ENCODE results near the gene TNIP3.
"Not testable (repeated sequence)": the region's sequence is repeated elsewhere in the genome, so short reads cannot be mapped to it uniquely, and the experiment has no call there.

Gene TNIP3

GRCh38 chr4:121182296-121182695 is 18.2 kb upstream of the TNIP3 start:
- Mint-ChIP-seq H3K4me1 (no peaks in the 10 kb centered on the region), H3K27me3 (ENCODE audit: low read depth) (no peaks in the 10 kb centered on the region), H3K36me3 (ENCODE audit: low read depth) (no peaks in the 10 kb centered on the region), H3K27ac (peak overlapping the region; percentile 14 to 87 (median 83)), H3K4me3 (no peak overlapping the region), H3K9me3 (peaks cover 4% of the 10 kb centered on the region)
- TF ChIP-seq, protein P1, sequence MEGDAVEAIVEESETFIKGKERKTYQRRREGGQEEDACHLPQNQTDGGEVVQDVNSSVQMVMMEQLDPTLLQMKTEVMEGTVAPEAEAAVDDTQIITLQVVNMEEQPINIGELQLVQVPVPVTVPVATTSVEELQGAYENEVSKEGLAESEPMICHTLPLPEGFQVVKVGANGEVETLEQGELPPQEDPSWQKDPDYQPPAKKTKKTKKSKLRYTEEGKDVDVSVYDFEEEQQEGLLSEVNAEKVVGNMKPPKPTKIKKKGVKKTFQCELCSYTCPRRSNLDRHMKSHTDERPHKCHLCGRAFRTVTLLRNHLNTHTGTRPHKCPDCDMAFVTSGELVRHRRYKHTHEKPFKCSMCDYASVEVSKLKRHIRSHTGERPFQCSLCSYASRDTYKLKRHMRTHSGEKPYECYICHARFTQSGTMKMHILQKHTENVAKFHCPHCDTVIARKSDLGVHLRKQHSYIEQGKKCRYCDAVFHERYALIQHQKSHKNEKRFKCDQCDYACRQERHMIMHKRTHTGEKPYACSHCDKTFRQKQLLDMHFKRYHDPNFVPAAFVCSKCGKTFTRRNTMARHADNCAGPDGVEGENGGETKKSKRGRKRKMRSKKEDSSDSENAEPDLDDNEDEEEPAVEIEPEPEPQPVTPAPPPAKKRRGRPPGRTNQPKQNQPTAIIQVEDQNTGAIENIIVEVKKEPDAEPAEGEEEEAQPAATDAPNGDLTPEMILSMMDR (IDR thresholded peaks at IDR 0.05; ENCODE audit: unreplicated experiment in 3 of 3) = no peak

DNA sequence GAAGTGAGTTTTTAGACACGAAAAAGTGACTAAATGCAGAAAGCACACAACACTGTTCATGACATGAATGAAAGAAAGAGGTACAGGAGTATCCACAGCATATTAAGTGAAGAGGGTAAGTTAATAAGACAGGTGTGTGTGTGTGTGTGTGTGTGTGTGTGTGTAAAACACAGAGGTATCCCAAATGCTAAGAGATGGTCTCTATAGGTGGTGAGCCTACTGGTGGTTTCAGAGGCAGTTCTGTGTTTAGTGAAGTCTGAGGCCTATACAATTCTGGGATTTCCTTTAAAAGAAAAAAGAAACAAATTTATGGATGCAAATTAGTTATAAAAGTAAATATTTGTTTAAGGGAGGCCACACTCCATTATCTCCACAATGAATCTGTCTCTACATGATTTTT is 17.4 kb upstream of the TNIP3 start:
- TF ChIP-seq, protein P1 (IDR thresholded peaks at IDR 0.05; ENCODE audit: unreplicated experiment in 3 of 3) = no peak
- Mint-ChIP-seq H3K27ac (no peak overlapping the region), H3K27me3 (ENCODE audit: low read depth) (no peaks in the 10 kb centered on the region), H3K4me3 (no peak overlapping the region), H3K4me1 (no peaks in the 10 kb centered on the region), H3K36me3 (ENCODE audit: low read depth) (no peaks in the 10 kb centered on the region), H3K9me3 (peaks cover 4% of the 10 kb centered on the region)

DNA sequence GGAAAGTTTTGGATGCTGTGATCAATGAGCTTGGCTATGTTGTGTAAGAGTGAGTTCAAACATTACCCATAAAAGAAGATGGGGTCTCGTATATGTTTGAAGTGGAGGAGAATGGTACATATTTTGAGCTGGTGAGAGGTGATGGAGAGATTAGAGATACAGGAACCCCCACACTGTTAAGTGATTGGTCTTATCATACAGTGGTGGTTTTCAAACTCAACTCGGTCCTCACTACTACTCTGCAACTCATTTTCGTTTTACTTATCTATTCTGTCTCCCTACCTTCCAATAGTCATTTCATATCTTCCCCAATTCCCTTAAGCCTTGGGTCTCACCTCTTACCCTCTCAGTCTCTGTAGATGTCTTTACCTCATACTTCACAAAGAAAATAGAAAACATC is 16.4 kb upstream of the TNIP3 start:
- no peaks in the 10 kb centered on the region for H3K4me1 Mint-ChIP-seq

GRCh38 chr4:121177246-121178137 is 13.4 kb upstream of the TNIP3 start:
- H3K27me3 Mint-ChIP-seq (ENCODE audit: low read depth) = peaks cover 4% of the 10 kb centered on the region
- TF ChIP-seq, protein P1 (IDR thresholded peaks at IDR 0.05; ENCODE audit: unreplicated experiment in 3 of 3) = no peak
- H3K36me3 Mint-ChIP-seq (ENCODE audit: low read depth) = no peaks in the 10 kb centered on the region
- H3K4me3 Mint-ChIP-seq = no peak overlapping the region
- H3K27ac Mint-ChIP-seq = no peak overlapping the region
- H3K9me3 Mint-ChIP-seq = no peaks in the 10 kb centered on the region
- H3K4me1 Mint-ChIP-seq = no peaks in the 10 kb centered on the region

More for the DNA sequence above, 16.4 kb upstream of the TNIP3 start:
- Mint-ChIP-seq H3K4me3 (no peak overlapping the region), H3K27me3 (ENCODE audit: low read depth) (no peaks in the 10 kb centered on the region), H3K27ac (no peak overlapping the region), H3K9me3 (peaks cover 4% of the 10 kb centered on the region), H3K36me3 (ENCODE audit: low read depth) (no peaks in the 10 kb centered on the region)
- TF ChIP-seq, protein P1 (IDR thresholded peaks at IDR 0.05; ENCODE audit: unreplicated experiment in 3 of 3) = no peak

DNA sequence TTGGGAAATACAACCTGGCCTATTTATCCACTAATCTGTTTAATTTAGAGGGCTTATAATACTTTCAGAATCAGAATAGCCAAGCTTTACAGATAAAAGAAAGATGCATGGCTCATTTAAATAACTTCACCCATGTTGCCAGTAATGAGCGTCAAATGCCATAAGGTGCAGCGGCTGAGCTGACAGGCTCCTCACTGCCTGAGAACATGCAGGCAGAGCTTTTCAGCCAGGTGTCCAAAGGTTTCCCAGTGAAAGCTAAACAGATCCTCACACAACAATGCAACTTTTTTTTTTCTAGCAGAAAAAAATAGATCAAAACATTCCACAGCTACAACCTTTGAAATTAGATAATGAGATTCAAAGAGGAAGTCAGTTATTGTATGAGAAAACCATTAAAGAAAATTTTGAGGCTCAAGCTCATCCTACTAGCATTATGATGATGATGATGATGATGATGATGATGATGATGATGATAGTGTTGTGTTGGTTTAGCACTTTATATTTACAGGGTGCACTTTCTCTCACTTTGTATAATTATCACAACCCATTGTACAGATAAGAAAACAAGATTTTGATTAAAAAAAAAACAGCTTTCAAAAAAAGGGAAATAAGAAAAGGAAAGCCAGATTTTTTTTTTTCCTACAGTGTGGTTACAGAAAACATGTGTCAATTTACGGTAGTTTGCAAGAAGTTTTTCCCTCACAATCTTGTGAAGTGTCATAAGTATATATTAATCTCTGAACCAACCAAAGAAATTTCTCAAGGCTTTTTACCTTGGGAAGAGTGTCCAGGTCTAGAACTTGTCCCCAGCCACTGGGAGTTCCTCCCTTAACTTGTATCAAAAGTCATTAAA is 12.2 kb upstream of the TNIP3 start:
- H3K4me1 Mint-ChIP-seq = no peaks in the 10 kb centered on the region
- no peak overlapping the region for H3K27ac Mint-ChIP-seq
- peaks cover 4% of the 10 kb centered on the region for H3K27me3 Mint-ChIP-seq (ENCODE audit: low read depth)
- H3K4me3 Mint-ChIP-seq = no peak overlapping the region
- no peaks in the 10 kb centered on the region for H3K9me3 Mint-ChIP-seq
- TF ChIP-seq, protein P1 (IDR thresholded peaks at IDR 0.05; ENCODE audit: unreplicated experiment in 3 of 3) = no peak
- no peaks in the 10 kb centered on the region for H3K36me3 Mint-ChIP-seq (ENCODE audit: low read depth)

DNA sequence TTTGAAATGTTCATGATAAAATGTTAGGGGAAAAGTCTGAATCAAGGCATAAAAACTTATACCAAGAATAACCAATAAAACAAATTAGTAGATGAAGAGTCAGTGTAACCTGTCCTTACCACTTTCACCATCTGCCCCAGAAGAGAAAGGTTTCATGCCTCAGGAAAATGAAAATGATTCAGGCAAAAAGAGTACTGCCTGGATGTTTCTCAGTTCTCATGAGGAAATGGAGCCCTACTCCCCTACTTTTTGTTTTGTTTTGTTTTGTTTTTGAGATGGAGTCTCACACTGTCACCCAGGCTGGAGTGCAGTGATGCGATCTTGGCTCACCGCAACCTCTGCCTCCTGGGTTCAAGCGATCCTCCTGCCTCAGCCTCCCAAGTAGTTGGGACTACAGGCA is 7.4 kb upstream of the TNIP3 start:
- H3K4me1 Mint-ChIP-seq; H3K27me3 Mint-ChIP-seq (ENCODE audit: low read depth); H3K27ac Mint-ChIP-seq; H3K9me3 Mint-ChIP-seq; H3K36me3 Mint-ChIP-seq (ENCODE audit: low read depth); H3K4me3 Mint-ChIP-seq: not testable (repeated sequence)
